ENCODE results near the gene DTX3. TPM values are rescaled to one million over a fixed set of nuclear protein-coding genes. Genes with fewer than 3 reads are reported as not detected.

Gene DTX3
- total RNA-seq, 4 donors from 2014 or later: 10.4 to 19.0 (median 12.1) TPM

GRCh38 chr12:57579677-57580465 lies 24.8 kb upstream of the DTX3 start:
- Histone ChIP-seq H3K4me3 (no peak overlapping the region), H3K27ac (no peak overlapping the region), H3K9me3 (no peaks in the 10 kb centered on the region), H3K36me3 (no peaks in the 10 kb centered on the region), H3K4me1 (no peaks in the 10 kb centered on the region), H3K27me3 (peaks cover 5% of the 10 kb centered on the region)
- no peak for DNase-seq (ENCODE audit: low spot score in 2 of 2)
- 92% methylated on average over 8 of the region's 8 CpGs for WGBS
- TF ChIP-seq POLR2AphosphoS5 (IDR thresholded peaks at IDR 0.05) (no peak), POLR2A (IDR thresholded peaks at IDR 0.05) (no peak), EP300 (IDR thresholded peaks at IDR 0.05) (no peak), CTCF (IDR thresholded peaks at IDR 0.05) (no peak)

GRCh38 chr12:57580466-57580795 lies 24.2 kb upstream of the DTX3 start:
- Histone ChIP-seq H3K36me3 (no peaks in the 10 kb centered on the region), H3K27me3 (peaks cover 5% of the 10 kb centered on the region), H3K4me3 (no peak overlapping the region), H3K27ac (no peak overlapping the region), H3K4me1 (no peaks in the 10 kb centered on the region), H3K9me3 (no peaks in the 10 kb centered on the region)
- WGBS: 83% methylated on average over 4 of the region's 4 CpGs
- TF ChIP-seq POLR2A (IDR thresholded peaks at IDR 0.05) (no peak), EP300 (IDR thresholded peaks at IDR 0.05) (no peak), POLR2AphosphoS5 (IDR thresholded peaks at IDR 0.05) (no peak), CTCF (IDR thresholded peaks at IDR 0.05) (no peak)
- DNase-seq (ENCODE audit: low spot score in 2 of 2): no peak

- Histone ChIP-seq H3K36me3 (no peaks in the 10 kb centered on the region), H3K9me3 (no peaks in the 10 kb centered on the region), H3K4me1 (no peaks in the 10 kb centered on the region), H3K4me3 (no peak overlapping the region), H3K27me3 (peaks cover 5% of the 10 kb centered on the region), H3K27ac (no peak overlapping the region)
- no peak for DNase-seq (ENCODE audit: low spot score in 2 of 2)
- 75% methylated on average over 1 of the region's 1 CpG for WGBS
- TF ChIP-seq POLR2AphosphoS5 (IDR thresholded peaks at IDR 0.05) (no peak), CTCF (IDR thresholded peaks at IDR 0.05) (no peak), EP300 (IDR thresholded peaks at IDR 0.05) (no peak), POLR2A (IDR thresholded peaks at IDR 0.05) (no peak)
These were observed 22.8 kb upstream of the DTX3 start for GRCh38 chr12:57581802-57582201.

GRCh38 chr12:57582440-57582839 lies 22.2 kb upstream of the DTX3 start:
- Histone ChIP-seq H3K9me3 (no peaks in the 10 kb centered on the region), H3K27me3 (peaks cover 5% of the 10 kb centered on the region), H3K36me3 (no peaks in the 10 kb centered on the region), H3K4me1 (no peaks in the 10 kb centered on the region), H3K4me3 (no peak overlapping the region), H3K27ac (no peak overlapping the region)
- TF ChIP-seq POLR2AphosphoS5 (IDR thresholded peaks at IDR 0.05) (no peak), EP300 (IDR thresholded peaks at IDR 0.05) (no peak)
- DNase-seq (ENCODE audit: low spot score in 2 of 2): no peak
- WGBS: 100% methylated on average over 1 of the region's 1 CpG

- Histone ChIP-seq H3K4me3 (no peak overlapping the region), H3K27me3 (peaks cover 11% of the 10 kb centered on the region), H3K9me3 (no peaks in the 10 kb centered on the region), H3K36me3 (no peaks in the 10 kb centered on the region), H3K4me1 (no peaks in the 10 kb centered on the region), H3K27ac (no peak overlapping the region)
- no peak for DNase-seq (ENCODE audit: low spot score in 2 of 2)
- TF ChIP-seq CTCF (IDR thresholded peaks at IDR 0.05) (peak; percentile 87 to 90), POLR2A (IDR thresholded peaks at IDR 0.05) (no peak), POLR2AphosphoS5 (IDR thresholded peaks at IDR 0.05) (no peak), EP300 (IDR thresholded peaks at IDR 0.05) (no peak)
- WGBS: 42% methylated on average over 13 of the region's 13 CpGs
These were observed 21.4 kb upstream of the DTX3 start for GRCh38 chr12:57583008-57583831.
